Measurements from ENCODE around the gene PLA2G4D. TPM values are rescaled to one million over a fixed set of nuclear protein-coding genes. Genes with fewer than 3 reads are reported as not detected.

The PLA2G4D gene
- total and polyA plus RNA-seq, 2 experiments from 2014 or later, result 0.07 to 0.15 TPM

- TF ChIP-seq ZNF462 (CRISPR knock-in tag; IDR thresholded peaks at IDR 0.05) (no peak), ETS1 (IDR thresholded peaks at IDR 0.05) (no peak), ZNF331 (CRISPR knock-in tag; IDR thresholded peaks at IDR 0.05; ENCODE audit: low read depth) (no peak), STAT1 (IDR thresholded peaks at IDR 0.05; ENCODE audit: unreplicated experiment) (no peak), JUNB (IDR thresholded peaks at IDR 0.05; ENCODE audit: unreplicated experiment) (no peak), ZNF114 (CRISPR knock-in tag; IDR thresholded peaks at IDR 0.05) (no peak), POLR2AphosphoS5 (IDR thresholded peaks at IDR 0.05; ENCODE audit: low read depth) (no peak), CREB1 (CRISPR knock-in tag; IDR thresholded peaks at IDR 0.05; ENCODE audit: low read depth) (no peak)
Measured at GRCh38 chr15:42134617-42135245, 40.4 kb upstream of the PLA2G4D start (continued).
